IPS DF 19.7 (cell line): Measurements from ENCODE around the gene LIMCH1.
A peak's percentile ranks its signal among the peaks of the same experiment; 100 is the strongest.
"Not testable (repeated sequence)": the region's sequence is repeated elsewhere in the genome, so short reads cannot be mapped to it uniquely, and the experiment has no call there.

ENCODE experiments used
- DNase-seq: peaks from one replicate; pipeline ENCODE4 v3.0.0-alpha.2; 2013; ENCODE audit warnings: low read depth, low spot score

The LIMCH1 gene

GRCh38 chr4:41678086-41678816 lies 140.3 kb downstream of the LIMCH1 start:
- DNase-seq: no peak

- DNase-seq: no peak
Measured at GRCh38 chr4:41678951-41679350, 141.0 kb downstream of the LIMCH1 start.

GRCh38 chr4:41679991-41680390 lies 142.0 kb downstream of the LIMCH1 start:
- no peak for DNase-seq

GRCh38 chr4:41681054-41681453 lies 143.1 kb downstream of the LIMCH1 start:
- DNase-seq: no peak

- no peak for DNase-seq
Measured at GRCh38 chr4:41683326-41683725, 145.4 kb downstream of the LIMCH1 start.

- no peak for DNase-seq
Measured at GRCh38 chr4:41686893-41687292, 148.9 kb downstream of the LIMCH1 start.

- DNase-seq: no peak
Measured at GRCh38 chr4:41687971-41688370, 150.0 kb downstream of the LIMCH1 start.

GRCh38 chr4:41692717-41693345 lies 154.9 kb downstream of the LIMCH1 start:
- DNase-seq: peak; percentile 17

- no peak for DNase-seq
Measured at GRCh38 chr4:41693629-41694028, 155.7 kb downstream of the LIMCH1 start.

- DNase-seq: no peak
Measured at GRCh38 chr4:41696131-41696530, 158.2 kb downstream of the LIMCH1 start.

GRCh38 chr4:41696763-41697162 lies 158.8 kb downstream of the LIMCH1 start:
- DNase-seq: no peak

- DNase-seq: no peak
Measured at GRCh38 chr4:41701983-41702382, 164.0 kb downstream of the LIMCH1 start.

- DNase-seq: no peak
Measured at GRCh38 chr4:41702770-41703169, 164.8 kb downstream of the LIMCH1 start.

- DNase-seq: no peak
Measured at GRCh38 chr4:41703785-41704184, 165.8 kb downstream of the LIMCH1 start.

- no peak for DNase-seq
Measured at GRCh38 chr4:41709844-41710481, 172.0 kb downstream of the LIMCH1 start.

GRCh38 chr4:41711654-41712053 lies 173.7 kb downstream of the LIMCH1 start:
- not testable (repeated sequence) for DNase-seq

- DNase-seq: no peak
Measured at GRCh38 chr4:41712425-41712824, 174.5 kb downstream of the LIMCH1 start.

GRCh38 chr4:41713768-41714167 lies 175.8 kb downstream of the LIMCH1 start:
- no peak for DNase-seq

- no peak for DNase-seq
Measured at GRCh38 chr4:41714364-41715000, 176.5 kb downstream of the LIMCH1 start.

GRCh38 chr4:41715155-41715554 lies 177.2 kb downstream of the LIMCH1 start:
- no peak for DNase-seq

- DNase-seq: no peak
Measured at GRCh38 chr4:41718907-41719306, 180.9 kb downstream of the LIMCH1 start.

- no peak for DNase-seq
Measured at GRCh38 chr4:41719417-41719816, 181.5 kb downstream of the LIMCH1 start.
